GM23248 (cell line): ENCODE measurements around the gene HBQ1.

Experiments
- EZH2 ChIP-seq: fragments of 200-600 bp; sonication (generic); IDR thresholded peaks from 2 replicates; pipeline ENCODE4 v1.6.1; 2018; ENCODE audit warnings: antibody characterized with exemption, mild to moderate bottlenecking; ENCODE audit not compliant: insufficient read depth, poor library complexity, severe bottlenecking
- EZH2phosphoT487 ChIP-seq: fragments of 200-600 bp; sonication (generic); IDR thresholded peaks from 2 replicates; pipeline ENCODE4 v1.6.1; 2018; ENCODE audit warnings: antibody characterized with exemption, moderate library complexity, mild to moderate bottlenecking, low read depth; ENCODE audit not compliant: insufficient read depth

- TF ChIP-seq EZH2 (no peak), EZH2phosphoT487 (no peak)
These were observed 39.8 kb downstream of the HBQ1 start for GRCh38 chr16:220021-220420.
